HCT116 (cell line): ENCODE measurements around the gene CISD3. TPM values are rescaled to one million over a fixed set of nuclear protein-coding genes. Genes with fewer than 3 reads are reported as not detected.

ENCODE experiments used
- ATAC-seq: fragments of 200-7000 bp; cut with Tn5 transposase; 2 replicates; pipeline ENCODE4 v1.9.1; 2020; ENCODE audit warnings: mild to moderate bottlenecking, moderate library complexity
- BruUV-seq: library from RNA; stranded (reverse); fragments of 400-500 nt; replicated peaks from 2 replicates; lab custom pipeline; 2021; lab: Mats Ljungman, UMichigan
- CTCF ChIA-PET: fragments of 300-600 bp; sonication (Branson Sonifier 250); formaldehyde crosslinking; loops from one replicate; lab custom pipeline; 2021; ENCODE audit warnings: antibody characterized with exemption; lab: Charles Lee
- POLR2A ChIA-PET: fragments of 300-600, 350-600 bp; sonication (Branson Sonifier 250); formaldehyde crosslinking; loops from one replicate; lab custom pipeline; 2021; ENCODE audit warnings: antibody characterized with exemption; lab: Charles Lee
- RAD21 ChIA-PET, 2 experiments: fragments of 300-600 bp; sonication (Branson Sonifier 250); formaldehyde crosslinking; loops; one replicate each; lab custom pipeline; 2023; ENCODE audit warnings: low total read pairs in 2 of 2; ENCODE audit not compliant: uncharacterized antibody in 2 of 2, unreplicated experiment in 2 of 2, low non-redundant PET in 1 of 2; lab: Charles Lee
- DNase-seq: peaks from one replicate; pipeline ENCODE4 v3.0.0-alpha.2; 2010; ENCODE audit warnings: low read depth, low spot score
- H2AFZ ChIP-seq: fragments of 200-600 bp; shearing (Covaris generic), sonication (generic); 2 replicates; pipeline ENCODE4 v1.6.1; 2017; ENCODE audit warnings: low read depth, mixed run types, mixed read lengths, antibody characterized with exemption, low read length; ENCODE audit not compliant: poor library complexity, severe bottlenecking
- H3K27ac ChIP-seq: 2 replicates; pipeline ENCODE4 v1.5.1; 2012; ENCODE audit warnings: low read depth, low read length
- H3K27me3 ChIP-seq: fragments of 200-600 bp; sonication (generic); 2 replicates; pipeline ENCODE4 v1.6.1; 2016; ENCODE audit warnings: mixed run types, low read length, mixed read lengths; ENCODE audit not compliant: insufficient read depth
- H3K36me3 ChIP-seq, 2 experiments: fragments of 200-500 bp in 1 of 2; fragments of 200-600 bp in 1 of 2; sonication (Bioruptor generic) in 1 of 2; sonication (generic) in 1 of 2; 2 replicates each; pipeline versions ENCODE4 v1.5.1 to v1.6.1; 2014 to 2016; ENCODE audit warnings: low read length in 2 of 2, inconsistent platforms in 1 of 2, mixed read lengths in 1 of 2, mixed run types in 1 of 2; ENCODE audit not compliant: insufficient read depth in 2 of 2, control insufficient read depth in 1 of 2
- H3K4me1 ChIP-seq, 2 experiments: fragments of 200-600 bp in 1 of 2; sonication (generic) in 1 of 2; 2 replicates each; pipeline versions ENCODE4 v1.5.1 to v1.6.1; 2012 to 2017; ENCODE audit warnings: low read length in 2 of 2, inconsistent platforms in 1 of 2, mild to moderate bottlenecking in 1 of 2, mixed read lengths in 1 of 2, mixed run types in 1 of 2, moderate library complexity in 1 of 2; ENCODE audit not compliant: insufficient read depth in 2 of 2, control insufficient read depth in 1 of 2
- H3K4me2 ChIP-seq: fragments of 200-600 bp; sonication (generic); 2 replicates; pipeline ENCODE4 v1.6.1; 2017; ENCODE audit warnings: mixed run types, low read length, mixed read lengths
- H3K4me3 ChIP-seq, 2 experiments: fragments of 200-600 bp in 1 of 2; sonication (generic) in 1 of 2; replicated peaks in 1 of 2; 2 replicates each; pipeline ENCODE4 v1.5.1; 2011 to 2016; ENCODE audit warnings: low read length in 2 of 2, control low read depth in 1 of 2, low read depth in 1 of 2, mild to moderate bottlenecking in 1 of 2, mixed read lengths in 1 of 2, mixed run types in 1 of 2
- H3K79me2 ChIP-seq: fragments of 200-600 bp; sonication (generic); 2 replicates; pipeline ENCODE4 v1.6.1; 2017; ENCODE audit warnings: mild to moderate bottlenecking, mixed run types, low read length, moderate library complexity, mixed read lengths; ENCODE audit not compliant: insufficient read depth
- H3K9ac ChIP-seq: fragments of 200-600 bp; sonication (generic); 2 replicates; pipeline ENCODE4 v1.6.1; 2016; ENCODE audit warnings: low read length, mixed read lengths
- H3K9me2 ChIP-seq: fragments of 200-600 bp; sonication (generic), shearing (Covaris generic); 2 replicates; pipeline ENCODE4 v1.6.1; 2017; ENCODE audit warnings: mixed run types, mild to moderate bottlenecking, moderate library complexity; ENCODE audit not compliant: insufficient read depth
- H3K9me3 ChIP-seq, 2 experiments: fragments of 200-500 bp in 1 of 2; fragments of 200-600 bp in 1 of 2; sonication (Bioruptor generic) in 1 of 2; sonication (generic) in 1 of 2; 2 replicates each; pipeline ENCODE4 v1.6.1; 2014 to 2017; ENCODE audit warnings: low read length in 2 of 2, mixed read lengths in 2 of 2, inconsistent platforms in 1 of 2, low read depth in 1 of 2, mild to moderate bottlenecking in 1 of 2, mixed run types in 1 of 2, moderate library complexity in 1 of 2; ENCODE audit not compliant: control insufficient read depth in 1 of 2, insufficient read depth in 1 of 2
- H4K20me1 ChIP-seq: fragments of 200-600 bp; sonication (generic), shearing (Covaris generic); 2 replicates; pipeline ENCODE4 v1.6.1; 2017; ENCODE audit warnings: mixed run types, mild to moderate bottlenecking, moderate library complexity; ENCODE audit not compliant: insufficient read depth
- CEBPB ChIP-seq: IDR thresholded peaks from 2 replicates; pipeline ENCODE4 v1.6.1; 2012; ENCODE audit warnings: low read depth
- SIN3A ChIP-seq: IDR thresholded peaks from 2 replicates; pipeline ENCODE4 v1.6.1; 2012; ENCODE audit warnings: low read depth
- SP1 ChIP-seq: IDR thresholded peaks from 2 replicates; pipeline ENCODE4 v1.6.1; 2012; ENCODE audit warnings: low read depth
- intact Hi-C: fragments of 100-400 bp; cut with micrococcal nuclease; formaldehyde crosslinking; loops from 2 replicates; pipeline ENCODE4 v1.10.0; 2022
- total RNA-seq: library from RNA; stranded (reverse); gene quantifications from one replicate; pipeline ENCODE4 v1.2.1, GENCODE V29; 2021; ENCODE audit not compliant: unreplicated experiment
- TF ChIP-seq, protein P1 (sequence below), 3 experiments: fragments of 200-600 bp in 1 of 3; sonication (generic) in 1 of 3; IDR thresholded peaks in 2 of 3; conservative IDR thresholded peaks in 1 of 3; 2 replicates each; pipeline ENCODE4 v1.5.1; 2012 to 2017; ENCODE audit warnings: low read depth in 2 of 3, low read length in 2 of 3, antibody characterized with exemption in 1 of 3, borderline replicate concordance in 1 of 3, control low read depth in 1 of 3, mild to moderate bottlenecking in 1 of 3, mixed read lengths in 1 of 3, mixed run types in 1 of 3, moderate library complexity in 1 of 3; ENCODE audit not compliant: insufficient read depth in 1 of 3
- TF ChIP-seq, protein P2 (sequence below): IDR thresholded peaks from 2 replicates; pipeline ENCODE4 v1.6.1; 2011; ENCODE audit warnings: mild to moderate bottlenecking, low read length, moderate library complexity; ENCODE audit not compliant: insufficient replicate concordance; ENCODE audit errors: extremely low read depth

The CISD3 gene
- total RNA-seq, 1 experiment from 2014 or later: 50.2 TPM

DNA sequence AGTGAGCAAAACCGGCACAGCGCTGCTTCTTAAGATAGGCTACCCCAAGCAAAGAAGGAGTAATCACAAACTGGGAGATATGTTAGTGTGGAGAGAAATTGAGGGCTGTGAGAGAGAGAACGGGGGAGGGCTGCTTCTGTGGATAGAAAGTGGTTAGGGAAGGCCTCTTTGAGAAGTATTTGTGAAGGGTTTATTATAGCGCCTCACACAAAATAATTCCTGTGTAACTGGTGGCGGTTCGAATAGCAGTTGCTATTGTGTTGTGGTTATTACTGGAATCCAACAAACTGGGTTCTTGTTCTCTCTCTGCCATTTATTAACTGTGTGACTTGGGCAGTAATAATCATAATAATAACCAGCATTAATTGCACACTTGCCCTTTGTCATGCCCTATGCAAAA, 9.2 kb upstream of the CISD3 start:
- intact Hi-C loops: no loop called here
- H3K9me3 ChIP-seq: no peaks in the 10 kb centered on the region
- POLR2A ChIA-PET: no interaction called here
- peaks cover 5 to 19% of the 10 kb centered on the region in 2 experiments for H3K4me1 ChIP-seq
- no peaks in the 10 kb centered on the region for H4K20me1 ChIP-seq
- no peak for ATAC-seq
- peaks cover 15 to 18% of the 10 kb centered on the region in 2 experiments for H3K36me3 ChIP-seq
- TF ChIP-seq, protein P1, sequence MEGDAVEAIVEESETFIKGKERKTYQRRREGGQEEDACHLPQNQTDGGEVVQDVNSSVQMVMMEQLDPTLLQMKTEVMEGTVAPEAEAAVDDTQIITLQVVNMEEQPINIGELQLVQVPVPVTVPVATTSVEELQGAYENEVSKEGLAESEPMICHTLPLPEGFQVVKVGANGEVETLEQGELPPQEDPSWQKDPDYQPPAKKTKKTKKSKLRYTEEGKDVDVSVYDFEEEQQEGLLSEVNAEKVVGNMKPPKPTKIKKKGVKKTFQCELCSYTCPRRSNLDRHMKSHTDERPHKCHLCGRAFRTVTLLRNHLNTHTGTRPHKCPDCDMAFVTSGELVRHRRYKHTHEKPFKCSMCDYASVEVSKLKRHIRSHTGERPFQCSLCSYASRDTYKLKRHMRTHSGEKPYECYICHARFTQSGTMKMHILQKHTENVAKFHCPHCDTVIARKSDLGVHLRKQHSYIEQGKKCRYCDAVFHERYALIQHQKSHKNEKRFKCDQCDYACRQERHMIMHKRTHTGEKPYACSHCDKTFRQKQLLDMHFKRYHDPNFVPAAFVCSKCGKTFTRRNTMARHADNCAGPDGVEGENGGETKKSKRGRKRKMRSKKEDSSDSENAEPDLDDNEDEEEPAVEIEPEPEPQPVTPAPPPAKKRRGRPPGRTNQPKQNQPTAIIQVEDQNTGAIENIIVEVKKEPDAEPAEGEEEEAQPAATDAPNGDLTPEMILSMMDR (IDR thresholded peaks at IDR 0.05 in 2 of 3, conservative IDR thresholded peaks at IDR 0.05 in 1 of 3; ENCODE audit: borderline replicate concordance in 1 of 3, insufficient read depth in 1 of 3, low read depth in 2 of 3, low read length in 2 of 3): no peak
- TF ChIP-seq SP1: no peak
- TF ChIP-seq SIN3A: no peak
- TF ChIP-seq CEBPB: no peak
- TF ChIP-seq, protein P2, sequence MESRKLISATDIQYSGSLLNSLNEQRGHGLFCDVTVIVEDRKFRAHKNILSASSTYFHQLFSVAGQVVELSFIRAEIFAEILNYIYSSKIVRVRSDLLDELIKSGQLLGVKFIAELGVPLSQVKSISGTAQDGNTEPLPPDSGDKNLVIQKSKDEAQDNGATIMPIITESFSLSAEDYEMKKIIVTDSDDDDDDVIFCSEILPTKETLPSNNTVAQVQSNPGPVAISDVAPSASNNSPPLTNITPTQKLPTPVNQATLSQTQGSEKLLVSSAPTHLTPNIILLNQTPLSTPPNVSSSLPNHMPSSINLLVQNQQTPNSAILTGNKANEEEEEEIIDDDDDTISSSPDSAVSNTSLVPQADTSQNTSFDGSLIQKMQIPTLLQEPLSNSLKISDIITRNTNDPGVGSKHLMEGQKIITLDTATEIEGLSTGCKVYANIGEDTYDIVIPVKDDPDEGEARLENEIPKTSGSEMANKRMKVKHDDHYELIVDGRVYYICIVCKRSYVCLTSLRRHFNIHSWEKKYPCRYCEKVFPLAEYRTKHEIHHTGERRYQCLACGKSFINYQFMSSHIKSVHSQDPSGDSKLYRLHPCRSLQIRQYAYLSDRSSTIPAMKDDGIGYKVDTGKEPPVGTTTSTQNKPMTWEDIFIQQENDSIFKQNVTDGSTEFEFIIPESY: no peak
- TF ChIP-seq, all 23 proteins: peak for 0
- Histone ChIP-seq H3K4me2 (no peak overlapping the region), H3K79me2 (no peaks in the 10 kb centered on the region), H3K27ac (no peak overlapping the region), H3K9ac (no peak overlapping the region), H3K9me2 (no peaks in the 10 kb centered on the region), H3K4me3 (no peak overlapping the region), H3K27me3 (no peaks in the 10 kb centered on the region), H2AFZ (no peak overlapping the region)
- BruUV-seq: no TSS peak
- no peak for DNase-seq
- RAD21 ChIA-PET: no interaction called here
- CTCF ChIA-PET: no interaction called here
